Keratinocyte (primary cell): Measurements from ENCODE around the gene SWAP70. TPM values are rescaled to one million over a fixed set of nuclear protein-coding genes. Genes with fewer than 3 reads are reported as not detected.

Experiments
- DNase-seq: peaks from one replicate; pipeline ENCODE4 v3.0.0-alpha.2; 2011; ENCODE audit warnings: low read depth, missing footprints, low spot score
- FAIRE-seq: peaks from 2 replicates; lab custom pipeline; 2011; peaks lifted over from hg19 to GRCh38; lab: Jason Lieb, UNC
- H2AFZ ChIP-seq: 2 replicates; pipeline ENCODE4 v1.6.0; 2012; ENCODE audit warnings: low read length, control low read depth, inconsistent platforms; ENCODE audit not compliant: control insufficient read depth
- H3K27ac ChIP-seq: 2 replicates; pipeline ENCODE4 v1.5.1; 2011; ENCODE audit warnings: low read length; ENCODE audit not compliant: control insufficient read depth, insufficient read depth
- H3K27me3 ChIP-seq: 3 replicates; pipeline ENCODE4 v1.6.0; 2011; ENCODE audit warnings: low read length; ENCODE audit not compliant: control insufficient read depth, insufficient read depth; ENCODE audit errors: extremely low read depth
- H3K36me3 ChIP-seq, 2 experiments: 2 replicates in 1 of 2; 3 replicates in 1 of 2; pipeline ENCODE4 v1.5.1; 2011; ENCODE audit warnings: low read length in 2 of 2, mild to moderate bottlenecking in 1 of 2; ENCODE audit not compliant: control insufficient read depth in 2 of 2, insufficient read depth in 2 of 2; ENCODE audit errors: extremely low read depth in 1 of 2
- H3K4me1 ChIP-seq: 3 replicates; pipeline ENCODE4 v1.5.1; 2011; ENCODE audit warnings: low read length; ENCODE audit not compliant: control insufficient read depth, insufficient read depth; ENCODE audit errors: extremely low read depth
- H3K4me2 ChIP-seq: 3 replicates; pipeline ENCODE4 v1.6.0; 2011; ENCODE audit warnings: low read depth, low read length; ENCODE audit not compliant: control insufficient read depth, insufficient read depth; ENCODE audit errors: extremely low read depth
- H3K4me3 ChIP-seq, 3 experiments: fragments of 200-600 bp in 1 of 3; sonication (generic) in 1 of 3; 2 replicates in 2 of 3; 3 replicates in 1 of 3; pipeline ENCODE4 v1.5.1; 2011 to 2016; ENCODE audit warnings: low read length in 3 of 3, mild to moderate bottlenecking in 3 of 3, control low read depth in 2 of 3, inconsistent platforms in 1 of 3, low read depth in 1 of 3, mixed read lengths in 1 of 3, mixed run types in 1 of 3, moderate library complexity in 1 of 3; ENCODE audit not compliant: control insufficient read depth in 2 of 3, insufficient read depth in 2 of 3; ENCODE audit errors: extremely low read depth in 1 of 3
- H3K79me2 ChIP-seq: 2 replicates; pipeline ENCODE4 v1.6.0; 2012; ENCODE audit warnings: low read length; ENCODE audit not compliant: control insufficient read depth, insufficient read depth
- H3K9ac ChIP-seq: 3 replicates; pipeline ENCODE4 v1.6.0; 2011; ENCODE audit warnings: low read length; ENCODE audit not compliant: control insufficient read depth, insufficient read depth; ENCODE audit errors: extremely low read depth
- H3K9me1 ChIP-seq: 3 replicates; pipeline ENCODE4 v1.6.0; 2011; ENCODE audit warnings: low read length; ENCODE audit not compliant: control insufficient read depth, insufficient read depth; ENCODE audit errors: extremely low read depth
- H3K9me3 ChIP-seq: 2 replicates; pipeline ENCODE4 v1.5.1; 2012; ENCODE audit warnings: low read depth, low read length; ENCODE audit not compliant: control insufficient read depth
- H4K20me1 ChIP-seq: 3 replicates; pipeline ENCODE4 v1.6.0; 2011; ENCODE audit warnings: low read length; ENCODE audit not compliant: control insufficient read depth, insufficient read depth; ENCODE audit errors: extremely low read depth
- EZH2 ChIP-seq: IDR thresholded peaks from one replicate; pipeline ENCODE4 v1.6.1; 2012; ENCODE audit warnings: inconsistent platforms, mild to moderate bottlenecking, low read length, moderate library complexity
- dilution Hi-C: fragments of 300-500 bp; cut with MboI; formaldehyde crosslinking; loops from one replicate; pipeline ENCODE4 v1.7.0; 2020; ENCODE audit warnings: low sequenced_read_pairs; ENCODE audit not compliant: extremely low pct_ligation_motif_present
- polyA plus RNA-seq, 5 experiments: library from polyadenylated mRNA; depleted of rRNA in 3 of 5; stranded (reverse) in 3 of 5; stranded (forward) in 1 of 5; unstranded in 1 of 5; fragments of >200 nt; gene quantifications; 1 replicate in 1 of 5; 2 replicates in 3 of 5; 3 replicates in 1 of 5; pipeline versions ENCODE4 v1.2.1 to v1.2.3, GENCODE V29; 2011 to 2012; ENCODE audit warnings: missing spikeins in 2 of 5, low read depth in 1 of 5, low replicate concordance in 1 of 5
- TF ChIP-seq, protein P1 (sequence below), 3 experiments: IDR thresholded peaks in 1 of 3; conservative IDR thresholded peaks in 1 of 3; optimal IDR thresholded peaks in 1 of 3; 2 replicates in 2 of 3; 3 replicates in 1 of 3; pipeline versions ENCODE3 to v1.5.1; 2011; ENCODE audit warnings: low read length in 3 of 3, mild to moderate bottlenecking in 3 of 3, moderate library complexity in 2 of 3, control low read depth in 1 of 3, inconsistent platforms in 1 of 3; ENCODE audit not compliant: insufficient read depth in 2 of 3; ENCODE audit errors: extremely low read depth in 1 of 3

The SWAP70 gene
- polyA plus RNA-seq, 1 donor (not counting 4 experiments of a cell fraction or from before 2014, with no cell fraction given): 28.5 TPM

DNA sequence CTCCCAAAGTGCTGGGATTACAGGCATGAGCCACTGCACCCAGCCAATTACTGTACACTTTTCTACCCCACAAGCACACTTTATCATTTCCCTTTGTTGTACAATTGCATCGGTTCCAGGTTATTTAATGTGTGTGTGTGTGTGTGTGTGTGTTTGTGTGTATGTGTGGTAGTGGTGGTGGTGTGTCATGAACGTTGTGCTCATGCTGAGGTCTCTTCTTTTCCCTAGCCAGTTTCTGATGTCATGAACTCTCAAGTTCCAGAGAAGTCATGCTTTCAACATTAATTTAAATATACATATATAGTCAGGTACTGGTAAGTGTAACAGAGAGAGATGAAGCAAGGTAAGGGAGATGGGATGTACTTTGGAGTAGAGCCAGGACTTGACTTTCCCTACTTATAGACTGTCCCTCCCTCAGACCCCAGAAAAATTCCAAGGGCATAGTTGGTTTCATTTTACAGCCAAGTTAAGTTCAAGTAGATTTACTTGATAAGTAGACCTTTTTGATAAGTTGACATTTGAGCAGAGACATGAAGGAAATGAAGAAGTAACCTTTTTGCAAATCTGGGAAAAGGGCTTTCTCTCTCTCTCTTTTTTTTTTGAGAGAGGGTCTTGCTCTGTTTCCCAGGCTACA, 47.7 kb upstream of the SWAP70 start:
- no peak for DNase-seq
- no peak overlapping the region for H3K27ac ChIP-seq
- no peak overlapping the region for H3K4me3 ChIP-seq
- TF ChIP-seq, protein P1, sequence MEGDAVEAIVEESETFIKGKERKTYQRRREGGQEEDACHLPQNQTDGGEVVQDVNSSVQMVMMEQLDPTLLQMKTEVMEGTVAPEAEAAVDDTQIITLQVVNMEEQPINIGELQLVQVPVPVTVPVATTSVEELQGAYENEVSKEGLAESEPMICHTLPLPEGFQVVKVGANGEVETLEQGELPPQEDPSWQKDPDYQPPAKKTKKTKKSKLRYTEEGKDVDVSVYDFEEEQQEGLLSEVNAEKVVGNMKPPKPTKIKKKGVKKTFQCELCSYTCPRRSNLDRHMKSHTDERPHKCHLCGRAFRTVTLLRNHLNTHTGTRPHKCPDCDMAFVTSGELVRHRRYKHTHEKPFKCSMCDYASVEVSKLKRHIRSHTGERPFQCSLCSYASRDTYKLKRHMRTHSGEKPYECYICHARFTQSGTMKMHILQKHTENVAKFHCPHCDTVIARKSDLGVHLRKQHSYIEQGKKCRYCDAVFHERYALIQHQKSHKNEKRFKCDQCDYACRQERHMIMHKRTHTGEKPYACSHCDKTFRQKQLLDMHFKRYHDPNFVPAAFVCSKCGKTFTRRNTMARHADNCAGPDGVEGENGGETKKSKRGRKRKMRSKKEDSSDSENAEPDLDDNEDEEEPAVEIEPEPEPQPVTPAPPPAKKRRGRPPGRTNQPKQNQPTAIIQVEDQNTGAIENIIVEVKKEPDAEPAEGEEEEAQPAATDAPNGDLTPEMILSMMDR (optimal IDR thresholded peaks at IDR 0.05 in 1 of 3, IDR thresholded peaks at IDR 0.05 in 1 of 3, conservative IDR thresholded peaks at IDR 0.05 in 1 of 3; ENCODE audit: extremely low read depth in 1 of 3, insufficient read depth in 2 of 3, low read length in 3 of 3): no peak
- TF ChIP-seq EZH2: no peak
- peaks cover 20% of the 10 kb centered on the region for H3K4me1 ChIP-seq
- no peaks in the 10 kb centered on the region for H3K9me1 ChIP-seq
- H3K9ac ChIP-seq: no peak overlapping the region
- no peaks in the 10 kb centered on the region for H3K9me3 ChIP-seq
- H3K4me2 ChIP-seq: no peak overlapping the region
- dilution Hi-C loops: no loop called here
- H3K36me3 ChIP-seq: no peaks in the 10 kb centered on the region
- H3K27me3 ChIP-seq: no peaks in the 10 kb centered on the region
- H4K20me1 ChIP-seq: no peaks in the 10 kb centered on the region
- FAIRE-seq: no peak
- no peak overlapping the region for H2AFZ ChIP-seq
- no peaks in the 10 kb centered on the region for H3K79me2 ChIP-seq

DNA sequence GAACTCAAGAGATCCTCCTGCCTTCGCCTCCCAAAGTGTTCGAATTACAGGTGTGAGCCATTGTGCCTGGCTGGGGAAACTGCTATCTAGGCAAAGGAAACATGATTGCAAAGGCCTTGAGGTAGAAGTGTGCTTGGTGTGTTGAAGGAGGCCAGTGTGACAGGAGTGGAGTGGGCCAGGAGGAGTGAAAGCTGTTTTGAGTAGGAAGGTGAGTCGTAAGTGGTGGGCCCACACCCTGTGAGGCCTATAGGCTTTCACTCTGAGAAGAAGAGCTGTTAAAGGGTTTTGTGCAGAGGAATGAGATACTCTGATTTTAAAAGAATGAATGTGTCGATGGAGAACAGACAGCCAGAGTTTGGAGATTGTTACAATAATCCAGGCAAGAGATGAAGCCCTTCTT, 47.0 kb upstream of the SWAP70 start:
- Histone ChIP-seq H3K9me1 (no peaks in the 10 kb centered on the region), H3K4me1 (peaks cover 20% of the 10 kb centered on the region), H3K79me2 (no peaks in the 10 kb centered on the region), H3K4me2 (no peak overlapping the region), H3K9ac (no peak overlapping the region), H3K9me3 (no peaks in the 10 kb centered on the region), H4K20me1 (no peaks in the 10 kb centered on the region), H3K27ac (no peak overlapping the region), H2AFZ (no peak overlapping the region), H3K4me3 (no peak overlapping the region), H3K27me3 (no peaks in the 10 kb centered on the region), H3K36me3 (no peaks in the 10 kb centered on the region)
- dilution Hi-C loops: no loop called here
- TF ChIP-seq, protein P1 (optimal IDR thresholded peaks at IDR 0.05 in 1 of 3, IDR thresholded peaks at IDR 0.05 in 1 of 3, conservative IDR thresholded peaks at IDR 0.05 in 1 of 3; ENCODE audit: extremely low read depth in 1 of 3, insufficient read depth in 2 of 3, low read length in 3 of 3): no peak
- TF ChIP-seq EZH2: no peak
- DNase-seq: no peak
- no peak for FAIRE-seq
